ENCODE measurements around the gene CCL25. TPM values are rescaled to one million over a fixed set of nuclear protein-coding genes. Genes with fewer than 3 reads are reported as not detected.

The CCL25 gene
- total and polyA plus RNA-seq, 2 experiments from 2014 or later = 0.52 to 0.73 TPM

DNA sequence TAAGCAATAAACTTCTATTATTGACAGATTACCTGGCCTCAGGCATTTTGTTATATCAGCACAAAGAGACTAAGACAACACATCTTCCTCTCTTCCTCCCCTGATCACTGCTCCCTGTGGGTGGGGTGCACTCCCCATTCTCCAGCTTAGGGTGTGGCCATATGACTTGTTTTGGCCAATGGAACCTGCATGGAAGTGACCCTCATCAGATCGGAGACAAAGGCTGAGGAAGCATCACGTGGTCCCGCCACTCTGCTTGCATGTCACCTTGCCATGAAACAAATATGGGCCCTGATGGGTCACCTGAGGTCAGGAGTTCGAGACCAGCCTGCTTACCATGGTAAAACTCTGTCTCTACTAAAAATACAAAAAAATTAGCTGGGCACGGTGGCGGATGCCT is 13.7 kb upstream of the CCL25 start:
- H3K9me2 ChIP-seq (ENCODE audit: insufficient read depth) = no peaks in the 10 kb centered on the region; the same call in 1 of the 2 replicates
- no peaks in the 10 kb centered on the region for H3K36me3 Mint-ChIP-seq (ENCODE audit: low read depth)
- H3F3A ChIP-seq (replicated peaks; ENCODE audit: low read depth) = 0 out of 2 replicates have a peak, but pooled peaks cover 2% of the 10 kb centered on the region
- no peaks in the 10 kb centered on the region for H4K20me1 ChIP-seq (replicated peaks; ENCODE audit: insufficient read depth)
- H2AFZ ChIP-seq = no peak overlapping the region
- no peak overlapping the region for H3K27ac Mint-ChIP-seq
- peaks cover 6% of the 10 kb centered on the region; the same call in 2 of the 3 replicates for H3K4me1 Mint-ChIP-seq
- no peaks in the 10 kb centered on the region for H3K9me3 Mint-ChIP-seq
- H3K79me2 ChIP-seq (replicated peaks; ENCODE audit: insufficient read depth) = no peaks in the 10 kb centered on the region
- DNase-seq (ENCODE audit: low spot score) (no peak), ATAC-seq (no peak)
- H3K27me3 ChIP-seq (ENCODE audit: insufficient read depth) = no peaks in the 10 kb centered on the region
- H3K27ac ChIP-seq (ENCODE audit: low read depth) = no peak overlapping the region
- TF ChIP-seq NANOG (IDR thresholded peaks at IDR 0.05; ENCODE audit: borderline replicate concordance) (no peak), EZH2 (IDR thresholded peaks at IDR 0.05; ENCODE audit: low read depth, unreplicated experiment) (no peak), POLR2AphosphoS5 (IDR thresholded peaks at IDR 0.05; ENCODE audit: low read depth) (no peak), STAT1 (IDR thresholded peaks at IDR 0.05; ENCODE audit: unreplicated experiment) (no peak), JUNB (IDR thresholded peaks at IDR 0.05; ENCODE audit: unreplicated experiment) (no peak), ZNF114 (CRISPR knock-in tag; IDR thresholded peaks at IDR 0.05) (no peak), ZNF462 (CRISPR knock-in tag; IDR thresholded peaks at IDR 0.05) (no peak), ZNF331 (CRISPR knock-in tag; IDR thresholded peaks at IDR 0.05; ENCODE audit: low read depth) (no peak), REST (IDR thresholded peaks at IDR 0.05; ENCODE audit: unreplicated experiment) (no peak), CTCF (conservative IDR thresholded peaks at IDR 0.05; ENCODE audit: low read depth in 2 of 2) (no peak), CREB1 (CRISPR knock-in tag; IDR thresholded peaks at IDR 0.05; ENCODE audit: low read depth) (no peak), EZH2phosphoT487 (IDR thresholded peaks at IDR 0.05; ENCODE audit: unreplicated experiment) (no peak)
- TF ChIP-seq, protein P1, sequence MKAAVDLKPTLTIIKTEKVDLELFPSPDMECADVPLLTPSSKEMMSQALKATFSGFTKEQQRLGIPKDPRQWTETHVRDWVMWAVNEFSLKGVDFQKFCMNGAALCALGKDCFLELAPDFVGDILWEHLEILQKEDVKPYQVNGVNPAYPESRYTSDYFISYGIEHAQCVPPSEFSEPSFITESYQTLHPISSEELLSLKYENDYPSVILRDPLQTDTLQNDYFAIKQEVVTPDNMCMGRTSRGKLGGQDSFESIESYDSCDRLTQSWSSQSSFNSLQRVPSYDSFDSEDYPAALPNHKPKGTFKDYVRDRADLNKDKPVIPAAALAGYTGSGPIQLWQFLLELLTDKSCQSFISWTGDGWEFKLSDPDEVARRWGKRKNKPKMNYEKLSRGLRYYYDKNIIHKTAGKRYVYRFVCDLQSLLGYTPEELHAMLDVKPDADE (IDR thresholded peaks at IDR 0.05) = no peak
- no peak overlapping the region for H3K4me2 ChIP-seq
- H3K27me3 Mint-ChIP-seq (ENCODE audit: insufficient read depth, low read depth, poor library complexity) = peaks cover 3% of the 10 kb centered on the region
- H3K36me3 ChIP-seq (ENCODE audit: insufficient read depth) = no peaks in the 10 kb centered on the region
- H3K4me3 Mint-ChIP-seq = no peak overlapping the region
- peaks cover 3% of the 10 kb centered on the region; the same call in 1 of the 2 replicates for H3K4me1 ChIP-seq (ENCODE audit: insufficient read depth)
- no peak overlapping the region for H3K4me3 ChIP-seq
